MM.1S (cell line): ENCODE measurements around the gene ROBO3.

ENCODE experiments used
- DNase-seq: peaks from one replicate; pipeline ENCODE4 v3.0.0-alpha.2; 2015
- H2AFZ ChIP-seq: fragments of 300-600 bp; sonication (generic); 2 replicates; pipeline ENCODE4 v1.6.0; 2016; ENCODE audit warnings: antibody characterized with exemption, low read length
- H3F3A ChIP-seq: fragments of 300-600 bp; sonication (generic); 2 replicates; pipeline ENCODE4 v1.6.1; 2016; ENCODE audit warnings: mild to moderate bottlenecking, antibody characterized with exemption, low read length, moderate library complexity, mixed read lengths; ENCODE audit not compliant: insufficient read depth
- H3K27ac ChIP-seq: fragments of 300-600 bp; sonication (generic); 2 replicates; pipeline ENCODE4 v1.5.1; 2016; ENCODE audit warnings: mild to moderate bottlenecking, low read length
- H3K27me3 ChIP-seq: fragments of 300-600 bp; sonication (generic); replicated peaks from 2 replicates; pipeline ENCODE4 v1.6.0; 2016; ENCODE audit warnings: low read length; ENCODE audit not compliant: insufficient read depth
- H3K36me3 ChIP-seq: fragments of 300-600 bp; sonication (generic); replicated peaks from 2 replicates; pipeline ENCODE4 v1.6.1; 2016; ENCODE audit warnings: mild to moderate bottlenecking, low read length, mixed read lengths; ENCODE audit not compliant: insufficient read depth
- H3K4me1 ChIP-seq: fragments of 300-600 bp; sonication (generic); 2 replicates; pipeline ENCODE4 v1.6.1; 2016; ENCODE audit warnings: low read length, mixed read lengths
- H3K4me2 ChIP-seq: fragments of 300-600 bp; sonication (generic); 2 replicates; pipeline ENCODE4 v1.6.0; 2016; ENCODE audit warnings: low read depth, low read length
- H3K4me3 ChIP-seq: fragments of 300-600 bp; sonication (generic); 2 replicates; pipeline ENCODE4 v1.5.1; 2016; ENCODE audit warnings: low read length, mixed read lengths
- H3K79me2 ChIP-seq: fragments of 300-600 bp; sonication (generic); 2 replicates; pipeline ENCODE4 v1.6.1; 2016; ENCODE audit warnings: mixed run types, low read length, mixed read lengths
- H3K9ac ChIP-seq: fragments of 300-600 bp; sonication (generic); 2 replicates; pipeline ENCODE4 v1.6.1; 2016; ENCODE audit warnings: low read length, mixed read lengths
- H3K9me2 ChIP-seq: fragments of 300-600 bp; sonication (generic); replicated peaks from 2 replicates; pipeline ENCODE4 v1.6.1; 2016; ENCODE audit warnings: mild to moderate bottlenecking, low read length, mixed read lengths; ENCODE audit not compliant: insufficient read depth
- H3K9me3 ChIP-seq: fragments of 300-600 bp; sonication (generic); replicated peaks from 2 replicates; pipeline ENCODE4 v1.6.1; 2016; ENCODE audit warnings: mild to moderate bottlenecking, low read length, mixed read lengths; ENCODE audit not compliant: insufficient read depth
- H4K20me1 ChIP-seq: fragments of 300-600 bp; sonication (generic); 2 replicates; pipeline ENCODE4 v1.6.1; 2016; ENCODE audit warnings: mild to moderate bottlenecking, low read length, moderate library complexity, mixed read lengths; ENCODE audit not compliant: insufficient read depth
- CTCF ChIP-seq: fragments of 300-600 bp; sonication (generic); IDR thresholded peaks from 2 replicates; pipeline ENCODE4 v1.5.1; 2016; ENCODE audit warnings: antibody characterized with exemption, low read length, mixed read lengths
- EZH2 ChIP-seq: fragments of 300-600 bp; sonication (generic); optimal IDR thresholded peaks from 2 replicates; pipeline ENCODE3; 2017; ENCODE audit warnings: low read depth, mild to moderate bottlenecking, antibody characterized with exemption, low read length, mixed read lengths
- EZH2phosphoT487 ChIP-seq: fragments of 300-600 bp; sonication (generic); IDR thresholded peaks from 2 replicates; pipeline ENCODE4 v1.6.1; 2018; ENCODE audit warnings: antibody characterized with exemption, low read length

The ROBO3 gene

GRCh38 chr11:124870430-124870829, 5.2 kb downstream of the ROBO3 start:
- no peaks in the 10 kb centered on the region for H3K4me1 ChIP-seq
- H3K4me3 ChIP-seq: no peak overlapping the region
- H3K27ac ChIP-seq: no peak overlapping the region
- no peak overlapping the region for H2AFZ ChIP-seq
- no peaks in the 10 kb centered on the region for H3K36me3 ChIP-seq
- peaks cover 81% of the 10 kb centered on the region for H3K27me3 ChIP-seq
- H3K9ac ChIP-seq: no peak overlapping the region
- H4K20me1 ChIP-seq: no peaks in the 10 kb centered on the region
- no peaks in the 10 kb centered on the region for H3K79me2 ChIP-seq
- H3K9me3 ChIP-seq: no peaks in the 10 kb centered on the region
- DNase-seq: no peak
- no peak overlapping the region for H3K4me2 ChIP-seq
- H3F3A ChIP-seq: no peaks in the 10 kb centered on the region
- no peak for TF ChIP-seq CTCF
- TF ChIP-seq EZH2: no peak
- TF ChIP-seq EZH2phosphoT487: no peak
- no peaks in the 10 kb centered on the region for H3K9me2 ChIP-seq

- H3K9ac ChIP-seq: no peak overlapping the region
- H3K4me1 ChIP-seq: no peaks in the 10 kb centered on the region
- no peaks in the 10 kb centered on the region for H3K9me2 ChIP-seq
- H3K27me3 ChIP-seq: peaks cover 65% of the 10 kb centered on the region
- H4K20me1 ChIP-seq: no peaks in the 10 kb centered on the region
- no peaks in the 10 kb centered on the region for H3K36me3 ChIP-seq
- no peak overlapping the region for H3K27ac ChIP-seq
- DNase-seq: no peak
- no peak overlapping the region for H2AFZ ChIP-seq
- H3K9me3 ChIP-seq: no peaks in the 10 kb centered on the region
- H3K4me2 ChIP-seq: no peak overlapping the region; the same call in 1 of the 2 replicates
- H3K4me3 ChIP-seq: no peak overlapping the region
- no peak for TF ChIP-seq EZH2
- no peak for TF ChIP-seq CTCF
- no peak for TF ChIP-seq EZH2phosphoT487
- no peaks in the 10 kb centered on the region for H3K79me2 ChIP-seq
- no peaks in the 10 kb centered on the region for H3F3A ChIP-seq
Observed at GRCh38 chr11:124872280-124872679, 7.0 kb downstream of the ROBO3 start.

DNA sequence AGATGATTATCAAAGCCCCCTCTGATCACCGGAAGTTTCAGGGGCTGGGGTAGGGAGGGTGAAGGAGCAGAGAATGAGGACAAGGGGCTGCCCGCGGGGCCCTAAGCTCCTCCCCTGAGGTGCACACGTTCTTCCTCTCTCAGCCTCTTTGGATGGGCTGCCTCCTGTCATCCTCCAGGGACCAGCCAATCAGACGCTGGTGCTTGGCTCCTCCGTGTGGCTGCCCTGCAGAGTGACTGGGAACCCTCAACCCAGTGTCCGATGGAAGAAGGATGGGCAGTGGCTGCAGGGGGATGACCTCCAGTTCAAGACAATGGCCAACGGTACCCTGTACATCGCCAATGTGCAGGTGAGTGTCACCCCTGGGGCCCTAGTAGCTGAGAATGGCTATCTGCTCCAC, 7.5 kb downstream of the ROBO3 start:
- H3K9ac ChIP-seq: no peak overlapping the region
- H3K4me2 ChIP-seq: no peak overlapping the region; the same call in 1 of the 2 replicates
- H3K4me3 ChIP-seq: no peak overlapping the region
- no peaks in the 10 kb centered on the region for H3K79me2 ChIP-seq
- no peaks in the 10 kb centered on the region for H4K20me1 ChIP-seq
- no peaks in the 10 kb centered on the region for H3K9me2 ChIP-seq
- H2AFZ ChIP-seq: no peak overlapping the region
- H3K27ac ChIP-seq: no peak overlapping the region
- TF ChIP-seq EZH2: no peak
- TF ChIP-seq CTCF: no peak
- TF ChIP-seq EZH2phosphoT487: no peak
- no peaks in the 10 kb centered on the region for H3K4me1 ChIP-seq
- DNase-seq: no peak
- H3K9me3 ChIP-seq: no peaks in the 10 kb centered on the region
- H3F3A ChIP-seq: no peaks in the 10 kb centered on the region
- H3K27me3 ChIP-seq: peaks cover 65% of the 10 kb centered on the region
- no peaks in the 10 kb centered on the region for H3K36me3 ChIP-seq
